HG03469 (cell line): ENCODE data around the gene ARHGAP19.

Source experiments
- ATAC-seq: cut with Tn5 transposase; IDR thresholded peaks from one replicate; pipeline ENCODE4 v1.9.1; 2021; ENCODE audit warnings: mild to moderate bottlenecking, moderate library complexity, moderate number of reproducible peaks; ENCODE audit not compliant: unreplicated experiment

ARHGAP19 gene

DNA sequence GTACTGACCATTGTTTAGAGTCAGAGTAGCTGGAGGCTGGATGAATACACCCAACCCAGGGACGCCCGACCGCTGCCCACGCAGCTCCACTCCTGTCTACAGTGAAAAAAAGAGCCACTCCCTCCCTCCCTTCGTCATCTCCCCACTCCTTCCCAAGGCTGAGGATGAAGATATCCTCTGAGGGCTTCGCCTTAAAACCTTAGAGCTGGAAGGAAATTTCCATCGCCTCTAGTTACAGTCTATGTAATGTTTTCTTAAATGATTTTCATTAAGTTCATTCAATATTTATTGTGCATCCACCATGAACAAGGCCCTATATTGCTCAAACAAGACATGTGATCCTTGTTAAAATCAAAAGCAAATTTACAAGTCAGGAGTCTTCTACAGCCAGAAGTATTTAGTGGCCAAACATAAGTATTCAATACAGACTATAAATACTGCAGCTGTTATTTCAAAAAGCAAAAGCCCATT, 95.4 kb downstream of the ARHGAP19 start:
- ATAC-seq: no peak

DNA sequence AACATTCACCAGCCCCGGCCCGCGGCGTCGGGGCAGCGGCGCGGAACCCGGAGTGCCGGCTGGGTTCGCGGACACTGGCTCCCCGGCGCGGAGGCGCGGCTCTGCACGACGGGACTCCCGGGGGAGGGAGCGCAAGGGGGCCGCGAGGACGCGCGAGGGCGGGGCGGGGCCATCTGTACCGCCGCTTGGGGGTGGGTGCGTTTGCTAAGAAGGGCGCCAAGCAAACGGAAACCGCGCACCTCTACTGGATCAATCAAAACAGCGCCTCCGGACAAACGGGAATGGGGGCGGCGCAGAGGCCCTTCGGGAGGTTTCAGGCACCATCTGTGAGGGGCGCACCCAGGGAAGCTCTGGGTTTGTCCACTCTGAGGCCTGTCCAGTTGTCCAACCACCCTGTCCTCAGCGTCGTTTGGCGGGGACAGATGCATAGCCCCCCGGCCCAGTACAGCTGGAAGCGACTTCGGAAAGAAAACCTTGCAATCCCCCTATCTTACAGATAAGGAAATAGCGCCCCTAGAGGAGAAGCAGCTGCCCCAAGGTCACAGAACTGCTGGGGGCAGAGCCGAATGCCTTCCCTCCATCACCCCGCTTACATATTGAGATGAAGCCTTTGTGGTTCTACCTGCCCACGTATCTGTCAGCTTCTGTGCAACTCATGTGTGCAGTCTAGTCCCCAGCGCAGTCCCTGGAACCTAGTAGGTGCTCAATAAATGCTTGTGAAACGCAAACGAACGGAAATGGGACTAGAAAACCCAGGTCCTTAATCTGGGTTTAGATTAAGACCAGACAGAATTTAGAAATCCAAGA, 96.0 kb downstream of the ARHGAP19 start:
- ATAC-seq: no peak

DNA sequence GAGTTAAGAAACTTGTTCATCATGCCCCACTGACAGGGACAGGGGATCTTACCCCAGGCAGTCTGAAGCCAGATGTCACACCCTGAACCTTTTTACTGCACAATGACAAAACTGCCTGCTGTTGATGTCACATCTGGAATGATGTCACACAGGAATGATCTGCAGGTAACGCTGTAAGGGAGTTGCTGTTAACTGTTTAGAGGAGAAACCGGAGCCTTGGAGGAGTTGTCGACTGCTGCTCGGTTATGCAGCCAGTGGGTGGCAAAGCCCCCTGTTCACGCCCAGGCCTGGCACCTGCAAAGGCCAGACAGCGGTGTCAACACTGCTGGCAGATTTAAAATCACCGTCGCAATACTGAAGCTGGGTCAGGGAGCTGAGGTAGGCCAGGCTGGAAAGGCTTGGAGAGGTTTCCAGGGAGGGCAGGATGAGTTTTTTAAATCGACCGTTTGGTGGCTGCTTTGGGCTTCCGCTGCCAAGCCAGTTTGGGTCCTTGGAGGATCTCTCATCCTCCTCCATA, 96.7 kb downstream of the ARHGAP19 start:
- ATAC-seq: no peak

DNA sequence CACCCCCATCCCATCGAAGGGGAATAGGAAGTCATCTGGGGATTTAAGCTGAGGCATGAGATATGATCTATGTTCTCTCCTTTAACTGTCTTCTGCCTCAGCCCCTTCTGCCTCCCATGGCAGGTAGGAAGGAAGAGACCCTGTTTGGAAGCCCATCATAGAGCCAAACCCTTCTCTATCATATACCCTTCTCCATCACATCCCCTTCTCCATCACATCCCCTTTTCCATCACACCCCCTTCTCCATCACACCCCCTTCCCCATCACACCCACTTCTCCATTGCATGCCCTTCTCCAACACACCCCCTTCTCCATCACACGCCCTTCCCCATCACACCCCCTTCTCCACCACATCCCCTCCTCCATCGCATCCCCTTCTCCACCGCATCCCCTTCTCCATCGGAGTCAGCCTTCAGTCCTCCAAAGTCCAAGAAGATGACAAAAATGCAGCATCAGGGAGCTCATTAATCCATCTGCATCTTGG, 99.4 kb downstream of the ARHGAP19 start:
- no peak for ATAC-seq

DNA sequence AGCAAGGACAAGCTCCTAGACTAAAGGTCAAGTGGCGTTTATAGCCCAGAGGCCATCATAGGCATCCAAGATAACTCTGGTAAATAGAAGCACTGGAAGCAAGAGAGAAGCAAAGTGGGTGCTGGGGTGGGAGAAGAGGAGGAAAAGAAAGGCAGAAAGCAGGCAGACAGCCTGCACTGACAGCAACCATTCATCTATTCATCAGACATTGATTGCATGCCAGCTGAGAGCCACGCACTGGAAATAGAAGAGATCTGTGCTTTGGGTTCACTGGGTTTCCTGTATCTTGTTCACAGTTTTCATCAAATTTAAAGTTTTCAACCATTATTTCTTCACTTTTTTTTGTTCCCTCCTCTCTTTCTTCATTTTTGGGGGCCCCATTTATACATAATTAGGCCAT, 102.0 kb downstream of the ARHGAP19 start:
- ATAC-seq: no peak

DNA sequence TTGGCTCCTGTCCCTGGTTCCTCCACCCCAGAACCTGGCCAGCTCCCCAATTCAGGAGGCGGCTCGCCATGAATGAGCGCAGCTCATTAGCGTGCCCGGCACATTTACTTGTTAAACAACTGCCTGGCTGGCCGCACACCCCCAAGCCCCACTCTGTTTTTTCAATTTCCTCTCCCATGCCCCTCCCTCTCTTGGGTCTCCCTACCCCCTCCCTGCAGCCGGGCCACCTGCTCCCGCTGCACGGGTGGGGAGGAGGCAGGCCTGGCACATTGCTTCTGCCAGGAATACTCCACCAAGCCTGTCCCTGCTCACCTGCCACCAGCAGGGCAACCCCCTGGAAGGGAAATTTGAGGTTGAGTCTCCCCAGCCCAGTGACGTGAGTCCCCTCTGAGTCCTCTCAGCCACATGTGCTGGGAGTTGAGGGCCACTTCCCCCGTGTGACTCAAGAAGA, 104.2 kb downstream of the ARHGAP19 start:
- ATAC-seq: no peak

- no peak for ATAC-seq
Observed at GRCh38 chr10:97186911-97187310, 105.5 kb downstream of the ARHGAP19 start.

- no peak for ATAC-seq
Observed at GRCh38 chr10:97185326-97186058, 106.9 kb downstream of the ARHGAP19 start, which contains the start of gene SLIT1. TSS of gene SLIT1 (minus strand) at chr10:97185959. CDS start at chr10:97185674, 285 bp downstream.

GRCh38 chr10:97184971-97185325, 107.5 kb downstream of the ARHGAP19 start:
- no peak for ATAC-seq

DNA sequence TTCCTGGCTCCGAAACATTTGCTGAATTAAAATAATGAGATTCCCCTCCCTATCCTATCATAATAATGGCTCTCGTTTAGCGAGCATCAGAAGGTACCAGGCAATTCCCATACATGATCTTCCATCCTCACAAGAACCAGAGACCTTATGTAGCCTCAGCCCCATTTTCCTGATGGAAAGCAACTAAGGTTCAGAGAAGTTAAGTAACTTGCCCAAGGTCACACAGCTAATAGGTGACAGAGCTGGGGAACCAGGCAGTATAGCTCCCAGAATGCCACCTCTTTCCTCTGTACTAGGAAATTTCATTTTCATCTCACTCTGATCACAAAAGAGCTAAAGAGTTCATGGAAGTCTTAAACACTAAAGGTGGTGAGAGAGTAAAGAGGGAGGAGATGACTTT, 109.1 kb downstream of the ARHGAP19 start:
- no peak for ATAC-seq

GRCh38 chr10:97182288-97182990, 110.0 kb downstream of the ARHGAP19 start:
- ATAC-seq: no peak

DNA sequence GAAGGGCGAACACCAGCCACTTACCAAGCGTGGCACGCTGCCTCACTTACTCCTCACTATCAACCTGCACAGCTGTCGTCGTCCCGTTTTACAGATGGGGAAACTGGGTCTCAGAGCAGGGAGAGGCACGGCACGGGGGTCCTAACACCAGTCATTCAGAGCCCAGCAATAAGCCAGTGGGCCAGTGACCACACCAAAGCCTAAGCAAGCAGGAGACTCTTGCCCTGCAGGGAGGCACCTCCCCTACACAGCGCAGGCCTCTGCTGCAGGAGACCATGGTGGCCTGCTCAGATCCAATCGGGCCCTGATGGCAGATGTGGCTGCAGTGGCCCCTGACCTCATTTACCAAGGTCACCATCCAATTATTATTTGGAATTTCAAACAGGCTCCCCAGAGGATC, 111.5 kb downstream of the ARHGAP19 start:
- ATAC-seq: no peak

- no peak for ATAC-seq
Observed at GRCh38 chr10:97180363-97180755, 112.1 kb downstream of the ARHGAP19 start.

- ATAC-seq: no peak
Observed at GRCh38 chr10:97179731-97180362, 112.6 kb downstream of the ARHGAP19 start.

DNA sequence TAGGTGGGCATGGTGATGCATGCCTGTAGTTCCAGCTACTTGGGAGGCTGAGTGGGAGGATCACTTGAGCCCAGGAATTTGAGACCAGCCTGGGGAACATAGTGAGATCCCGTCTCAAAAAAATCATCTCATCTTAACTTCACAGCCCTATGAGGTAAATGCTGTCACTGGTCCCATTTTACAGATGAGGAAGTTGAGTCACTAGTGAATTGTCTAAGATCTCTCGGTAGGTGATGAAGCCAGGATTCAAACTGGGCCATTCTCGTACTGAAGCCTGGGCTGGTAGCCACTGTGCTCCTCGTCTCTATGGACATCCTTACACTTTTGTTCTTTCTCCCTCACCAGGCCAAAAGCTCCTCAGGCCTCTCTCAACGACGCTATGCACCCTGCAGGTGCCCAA, 113.1 kb downstream of the ARHGAP19 start:
- ATAC-seq: no peak

DNA sequence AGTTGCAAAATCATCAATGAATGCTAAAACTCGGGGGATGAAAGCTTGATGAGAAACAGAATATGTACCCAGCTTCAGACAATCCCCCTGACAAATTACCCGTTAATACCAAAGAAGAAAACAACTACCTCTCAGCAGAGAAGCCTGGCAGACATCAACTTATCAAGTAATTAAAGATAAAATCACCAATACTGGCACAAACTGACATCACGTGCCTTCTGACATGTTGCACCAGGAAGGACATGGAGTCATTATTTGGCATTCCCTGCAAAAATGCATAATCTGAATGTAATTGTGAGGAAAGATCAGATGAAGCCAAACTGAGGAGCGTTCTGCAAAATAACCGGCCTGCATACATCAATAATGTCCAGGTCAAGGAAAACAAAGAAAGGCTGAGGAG, 114.4 kb downstream of the ARHGAP19 start:
- ATAC-seq: no peak

GRCh38 chr10:97176226-97176625, 116.2 kb downstream of the ARHGAP19 start:
- ATAC-seq: no peak

DNA sequence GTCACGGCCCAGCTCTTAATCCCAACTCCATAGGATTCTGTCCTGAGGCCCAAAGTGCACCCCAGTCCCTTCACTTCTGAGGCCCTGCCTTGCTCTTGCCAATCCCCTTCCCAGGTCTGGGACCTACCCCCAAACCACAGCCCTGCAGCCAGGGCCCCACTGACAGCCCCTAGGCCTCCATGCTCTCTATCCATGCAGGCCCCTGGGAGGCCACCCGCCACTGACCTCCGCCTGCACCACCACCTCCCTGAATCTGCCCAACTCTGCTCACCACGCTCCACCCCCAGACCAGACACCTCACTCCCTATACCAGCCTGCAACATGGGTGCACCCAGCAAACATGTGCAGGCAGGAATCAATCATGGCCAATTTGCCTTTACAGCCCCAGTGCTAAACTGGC, 116.9 kb downstream of the ARHGAP19 start:
- no peak for ATAC-seq

GRCh38 chr10:97174941-97175340, 117.5 kb downstream of the ARHGAP19 start:
- no peak for ATAC-seq

GRCh38 chr10:97174276-97174775, 118.1 kb downstream of the ARHGAP19 start:
- ATAC-seq: no peak
